ENCODE measurements around the gene PDCD7.
"Not testable (repeated sequence)": the region's sequence is repeated elsewhere in the genome, so short reads cannot be mapped to it uniquely, and the experiment has no call there.

PDCD7 gene

DNA sequence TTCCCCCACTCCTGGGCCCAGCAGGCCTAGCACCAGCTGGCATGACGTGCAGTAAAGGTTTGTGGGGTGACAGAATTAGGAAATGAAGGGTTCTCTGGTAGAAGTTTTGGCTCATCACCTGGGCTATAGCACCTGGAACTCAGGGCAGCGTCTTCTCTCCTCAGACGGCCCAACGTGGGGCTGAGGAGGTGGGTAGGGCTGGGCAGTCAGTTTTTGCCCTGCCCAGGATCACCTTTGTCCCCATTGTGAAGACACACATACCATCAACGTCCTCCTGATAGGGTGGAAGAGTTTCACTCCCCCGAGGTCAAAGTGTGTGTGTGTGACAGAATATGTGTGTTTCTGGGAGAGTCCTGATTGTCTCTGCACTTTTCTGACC is 45.0 kb downstream of the PDCD7 start:
- DNase-seq, result no peak

DNA sequence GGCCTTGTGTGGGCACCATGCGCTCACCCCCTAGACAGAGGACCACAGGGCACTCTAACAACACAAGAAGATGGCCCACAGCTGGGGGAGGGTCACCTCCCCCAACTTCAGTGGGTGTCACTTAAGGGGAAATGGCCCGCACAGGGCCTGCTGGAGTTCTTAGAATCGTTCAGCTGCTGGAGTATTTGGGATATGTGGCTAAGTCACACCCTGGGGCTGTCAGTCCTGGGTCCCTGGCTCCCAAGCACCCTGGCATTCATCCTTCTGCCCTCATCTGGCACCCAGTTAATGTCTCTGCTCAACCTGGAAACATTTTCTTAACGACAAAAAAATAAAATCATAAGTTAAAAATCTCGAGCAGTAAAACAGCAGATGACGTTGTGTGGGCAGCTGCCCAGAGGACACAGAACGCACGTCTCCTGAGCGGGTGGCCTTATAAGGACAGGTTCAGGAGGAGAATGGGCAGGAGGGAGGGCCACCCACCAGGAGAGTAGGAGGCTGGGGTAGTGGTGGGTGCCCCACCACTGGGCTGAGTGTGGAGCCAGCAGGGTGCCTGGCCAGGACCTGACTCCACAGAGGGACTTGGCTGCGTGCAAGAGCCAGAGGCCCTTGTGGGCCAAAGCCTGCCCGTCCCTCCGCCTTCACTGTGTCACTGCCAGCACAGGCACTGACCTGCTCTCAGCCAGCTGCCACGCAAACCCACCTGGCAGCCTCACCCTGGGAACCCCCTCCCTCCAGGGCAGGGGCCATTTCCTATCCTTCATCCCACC is 45.5 kb downstream of the PDCD7 start:
- DNase-seq, result no peak

DNA sequence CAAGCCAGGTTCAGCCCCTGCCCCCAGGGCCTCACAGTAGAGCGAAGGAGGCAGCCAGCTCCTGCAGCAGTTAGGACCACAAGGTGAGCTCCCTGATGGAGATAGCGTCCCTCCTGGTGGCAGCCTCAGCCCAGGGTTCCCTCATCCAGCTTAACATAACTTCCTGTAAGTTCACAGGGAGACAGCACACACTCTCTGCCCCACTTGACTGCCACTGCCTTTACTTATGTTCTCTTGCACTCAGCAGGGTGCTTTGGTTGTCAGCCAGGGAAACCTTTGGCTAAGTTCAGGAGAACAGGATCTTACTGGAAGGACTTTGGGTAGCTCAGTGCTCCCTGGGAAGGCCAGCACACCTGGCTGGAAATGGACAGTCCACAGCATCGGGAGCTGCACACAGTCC is 46.2 kb downstream of the PDCD7 start:
- DNase-seq, result no peak

DNA sequence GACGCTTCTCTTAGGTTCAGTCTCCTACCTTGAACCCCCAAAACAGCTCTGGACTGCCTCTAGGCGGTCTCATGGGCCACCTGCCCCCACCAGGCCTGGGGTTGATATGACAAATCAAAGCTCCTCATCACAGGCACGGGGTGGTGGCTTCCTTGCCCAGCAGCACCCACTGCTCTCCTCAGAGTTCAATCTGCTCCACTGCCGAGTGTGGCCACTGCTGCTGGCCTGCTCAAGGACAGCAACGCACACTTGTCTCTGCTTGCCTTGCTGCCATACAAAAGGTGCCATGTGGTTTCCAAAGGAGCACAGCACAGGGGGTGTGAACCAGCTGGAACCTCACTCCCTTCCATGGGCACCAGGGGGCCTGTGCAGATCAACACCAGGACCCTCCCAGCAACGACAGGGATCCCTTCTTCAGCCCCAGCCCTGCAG is 46.9 kb downstream of the PDCD7 start:
- no peak for DNase-seq

DNA sequence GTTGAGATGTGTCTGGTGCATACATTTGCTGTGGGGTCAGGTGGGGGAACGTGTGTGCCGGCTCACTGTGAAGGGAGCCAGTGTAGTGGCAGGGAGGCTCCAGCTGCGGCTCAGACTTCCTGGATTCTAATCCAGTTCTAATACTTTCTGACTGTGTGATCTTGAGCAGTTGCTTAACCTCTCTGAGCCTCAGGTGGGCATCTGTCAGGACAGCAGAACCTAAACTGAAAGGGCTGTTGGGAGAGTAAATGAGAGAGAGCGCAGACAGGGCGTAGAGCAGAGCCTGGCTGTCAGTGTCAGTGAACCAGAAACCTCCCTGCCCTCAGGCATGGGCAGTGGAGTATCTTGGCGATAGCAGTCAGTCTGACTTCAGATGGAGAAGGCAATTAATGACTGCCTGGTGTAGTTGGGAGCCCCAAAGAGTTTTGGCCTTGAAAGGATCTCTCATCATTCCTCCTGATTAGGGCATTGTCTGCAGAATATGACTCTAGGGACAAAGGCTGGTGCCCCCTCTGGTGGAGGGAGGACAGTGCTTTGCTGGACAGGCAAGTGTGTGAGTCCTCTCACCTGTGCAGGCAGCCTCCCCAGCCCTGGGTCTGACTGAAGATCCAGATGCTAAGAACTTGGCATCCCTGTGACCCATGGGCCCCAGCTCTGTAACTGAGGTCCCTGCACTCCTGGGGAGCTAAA is 47.5 kb downstream of the PDCD7 start:
- peak in 1 of 2 donors; percentile 14 for DNase-seq

DNA sequence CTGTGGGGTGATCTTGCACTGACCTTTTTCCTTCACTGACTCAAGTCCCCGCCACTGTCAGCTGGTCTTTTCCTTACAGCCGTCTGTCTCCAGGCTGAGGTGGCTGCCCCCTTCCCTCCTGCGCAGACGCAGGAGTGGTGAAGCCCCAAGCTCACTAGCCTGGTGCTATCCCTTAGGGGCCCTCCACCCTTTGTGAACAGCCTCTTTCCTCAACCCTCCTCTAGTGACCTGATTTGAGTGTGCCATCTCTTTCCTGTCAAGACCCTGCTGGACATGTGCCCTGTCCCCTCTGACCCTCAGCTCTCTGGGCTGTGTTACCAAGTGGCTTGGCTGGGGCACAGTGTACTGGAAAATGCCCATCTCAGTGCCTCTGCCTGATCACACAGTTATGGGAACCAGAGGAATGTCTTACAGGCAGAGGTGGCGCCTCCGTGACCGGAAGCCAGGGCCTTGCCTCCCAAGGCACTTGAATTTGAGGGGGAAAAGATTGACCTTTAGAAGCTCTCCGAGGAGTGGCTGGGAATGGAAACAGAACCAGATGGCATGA is 48.3 kb downstream of the PDCD7 start:
- DNase-seq, result no peak

DNA sequence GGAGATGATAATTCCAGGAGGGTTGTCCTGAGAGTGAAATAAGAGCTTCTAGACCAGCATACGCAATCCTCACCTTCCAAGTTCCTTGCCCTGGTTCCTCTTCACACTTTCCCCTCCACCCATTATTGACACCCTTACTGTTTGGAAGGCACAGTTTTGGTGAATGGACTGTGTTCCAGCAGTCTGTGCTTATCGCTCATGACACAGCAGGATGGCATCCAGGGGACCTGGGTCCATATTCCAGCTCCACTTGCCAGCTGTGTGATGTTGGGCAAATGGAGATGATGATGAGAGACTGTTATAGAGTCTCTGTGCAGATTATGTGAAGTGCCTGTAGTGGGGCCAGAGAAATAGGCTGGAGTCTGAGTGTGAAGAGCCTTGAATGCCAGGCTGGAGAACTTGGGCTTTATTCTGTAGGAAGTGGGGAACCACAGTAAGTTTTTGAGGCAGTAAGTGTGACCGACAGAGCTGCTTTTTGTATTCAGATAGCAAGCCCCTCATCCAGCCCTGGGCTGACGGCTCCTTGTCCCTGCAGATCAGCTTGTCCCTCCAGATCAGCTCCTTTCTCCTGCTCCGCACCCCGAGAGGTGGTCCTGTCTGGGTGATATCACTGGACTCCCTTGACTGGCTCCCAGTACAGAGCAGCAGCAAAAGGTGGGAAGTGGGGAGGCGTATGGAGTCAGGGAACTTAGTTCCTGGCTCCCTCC is 49.0 kb downstream of the PDCD7 start:
- no peak for DNase-seq

DNA sequence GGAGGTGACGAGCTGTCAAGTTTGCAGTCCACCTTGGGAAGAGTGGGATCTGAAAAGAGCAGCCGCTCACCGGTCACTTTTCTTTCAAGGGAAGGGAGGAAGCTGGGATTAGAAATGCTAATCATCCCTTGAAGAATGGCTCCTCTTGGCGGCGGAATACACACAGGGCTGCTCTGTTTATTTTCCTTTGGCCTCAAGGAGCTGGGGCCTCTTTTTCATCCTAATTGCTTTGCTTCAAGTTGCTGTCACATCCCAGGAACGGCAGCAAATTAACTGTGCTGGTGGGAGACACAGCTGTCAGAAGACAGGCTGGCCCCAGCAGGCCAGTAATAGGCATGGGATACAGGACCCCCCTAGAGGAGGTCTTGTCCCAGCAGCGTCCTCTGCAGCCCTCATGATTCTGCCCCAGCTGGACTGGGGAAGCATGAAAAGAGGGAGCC is 50.3 kb downstream of the PDCD7 start:
- no peak for DNase-seq

DNA sequence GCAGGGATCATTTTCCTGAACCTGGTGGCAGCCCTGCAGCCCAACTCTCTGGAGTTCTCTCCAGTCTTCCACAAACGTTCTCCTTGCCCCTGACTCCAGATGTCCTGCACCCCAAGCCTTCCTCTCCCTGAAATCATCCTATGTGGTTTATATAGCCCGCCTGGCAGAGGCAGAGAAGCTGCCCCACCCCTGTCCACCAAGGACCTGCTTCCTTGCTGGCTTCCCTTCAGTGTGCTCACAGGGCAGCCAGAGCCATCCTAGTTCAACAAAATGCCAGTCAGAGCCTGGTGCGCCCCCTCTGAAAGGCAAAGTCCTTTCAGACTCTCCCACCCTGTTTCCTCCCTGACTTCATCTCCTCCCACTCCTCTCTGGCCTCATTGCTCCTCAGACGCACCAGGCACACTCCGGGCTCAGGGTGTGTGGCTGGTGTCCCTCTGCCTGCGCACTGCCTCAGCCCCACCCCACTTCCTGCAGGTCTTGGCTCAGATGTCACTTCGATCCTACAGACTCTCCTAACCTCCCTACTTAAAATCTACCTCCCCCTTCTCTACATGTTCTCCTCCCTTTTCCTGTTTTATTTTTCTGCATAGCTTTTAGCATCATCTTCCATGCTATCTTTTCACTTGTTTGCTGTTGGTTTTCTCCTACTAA is 51.2 kb downstream of the PDCD7 start:
- peak; percentile 18 to 56 for DNase-seq

DNA sequence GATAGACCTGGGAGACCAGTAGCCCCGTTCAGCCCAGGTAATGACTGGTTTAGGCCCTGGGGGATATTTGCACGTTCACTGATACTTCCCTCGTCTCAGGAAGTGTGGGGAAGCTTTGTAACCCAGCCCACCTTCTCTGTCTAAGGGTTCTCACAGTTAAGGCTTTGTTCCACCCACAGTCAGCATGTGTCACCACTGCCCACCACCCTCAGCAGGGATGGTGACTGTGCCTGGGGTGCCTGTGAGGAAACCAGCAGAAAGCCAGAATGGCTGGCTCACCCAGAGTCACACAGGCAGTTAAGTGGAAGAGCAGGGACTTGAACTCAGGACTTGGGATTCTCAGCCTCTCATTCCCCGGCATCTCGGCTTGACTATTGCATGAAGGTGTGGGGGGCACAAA is 51.9 kb downstream of the PDCD7 start:
- DNase-seq, result peak; percentile 9 to 75

DNA sequence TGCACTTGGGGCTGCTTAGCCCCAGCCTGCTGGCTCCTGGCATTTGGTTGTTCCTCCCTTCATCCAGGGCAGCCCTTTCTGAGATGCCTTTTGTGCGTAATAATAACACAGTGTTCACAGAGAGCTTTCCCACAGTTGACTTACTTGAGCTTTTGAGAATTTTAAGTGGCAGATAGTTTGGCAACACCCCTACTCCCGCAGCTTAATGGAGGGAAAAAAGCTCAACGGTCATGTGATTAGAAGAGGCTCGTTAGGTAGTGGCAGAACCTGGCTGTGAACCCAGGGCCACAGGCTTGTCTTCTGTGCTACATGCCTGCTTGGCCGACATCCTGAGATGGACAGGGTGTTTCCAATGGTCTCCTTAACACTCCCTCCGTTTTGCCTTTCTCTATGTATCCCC is 52.3 kb downstream of the PDCD7 start:
- DNase-seq, result no peak

DNA sequence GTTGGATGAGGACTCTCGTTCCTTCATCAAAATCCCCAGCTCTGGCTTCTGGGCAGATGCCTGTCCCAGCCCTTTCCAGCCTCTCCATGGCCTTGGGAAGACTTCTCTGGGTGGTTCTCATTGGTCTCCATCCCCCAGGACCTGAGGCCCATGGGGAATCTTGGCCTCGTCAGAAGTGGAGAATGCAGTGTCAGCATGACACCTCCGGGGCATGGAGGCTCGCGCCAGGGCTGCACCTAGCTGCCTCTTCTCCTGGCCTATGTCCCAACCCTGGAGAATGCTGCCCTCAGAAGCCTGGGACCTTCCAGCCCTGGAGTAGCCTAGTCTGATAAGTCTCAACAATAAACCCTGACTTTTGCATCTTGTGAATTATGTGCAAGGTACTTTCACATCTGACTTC is 54.0 kb downstream of the PDCD7 start:
- DNase-seq, result no peak

DNA sequence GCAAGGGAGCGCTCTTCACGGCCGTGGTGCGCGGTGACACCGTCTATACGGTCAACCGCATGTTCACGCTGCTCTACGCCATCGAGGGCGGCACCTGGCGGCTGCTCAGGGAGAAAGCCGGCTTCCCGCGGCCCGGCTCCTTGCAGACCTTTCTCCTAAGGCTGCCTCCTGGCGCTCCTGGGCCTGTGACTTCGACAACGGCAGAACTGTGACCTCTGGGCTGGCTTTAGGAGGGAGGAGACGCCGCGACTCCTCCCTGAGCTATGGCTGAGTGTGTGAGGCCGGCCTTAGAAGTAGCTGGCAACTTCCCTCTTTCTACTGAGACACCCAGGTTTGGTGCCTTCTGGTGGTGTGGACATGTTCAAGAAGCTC is 55.6 kb downstream of the PDCD7 start:
- DNase-seq, result peak; percentile 33 to 40

DNA sequence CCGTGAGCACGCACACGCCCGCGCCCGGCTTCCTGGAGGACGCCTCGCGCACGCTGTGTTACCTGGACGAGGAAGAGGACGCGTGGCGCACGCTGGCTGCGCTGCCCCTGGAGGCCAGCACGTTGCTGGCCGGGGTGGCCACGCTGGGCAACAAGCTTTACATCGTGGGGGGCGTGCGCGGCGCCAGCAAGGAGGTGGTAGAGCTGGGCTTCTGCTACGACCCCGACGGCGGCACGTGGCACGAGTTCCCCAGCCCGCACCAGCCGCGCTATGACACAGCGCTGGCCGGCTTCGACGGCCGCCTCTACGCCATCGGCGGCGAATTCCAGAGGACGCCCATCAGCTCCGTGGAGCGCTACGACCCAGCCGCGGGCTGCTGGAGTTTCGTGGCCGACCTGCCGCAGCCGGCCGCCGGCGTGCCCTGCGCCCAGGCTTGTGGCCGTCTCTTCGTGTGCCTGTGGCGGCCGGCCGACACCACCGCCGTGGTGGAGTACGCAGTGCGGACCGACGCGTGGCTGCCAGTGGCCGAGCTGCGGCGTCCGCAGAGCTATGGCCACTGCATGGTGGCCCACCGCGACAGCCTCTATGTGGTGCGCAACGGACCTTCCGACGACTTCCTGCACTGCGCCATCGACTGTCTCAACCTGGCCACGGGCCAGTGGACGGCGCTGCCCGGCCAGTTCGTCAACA is 56.2 kb downstream of the PDCD7 start:
- no peak for DNase-seq

DNA sequence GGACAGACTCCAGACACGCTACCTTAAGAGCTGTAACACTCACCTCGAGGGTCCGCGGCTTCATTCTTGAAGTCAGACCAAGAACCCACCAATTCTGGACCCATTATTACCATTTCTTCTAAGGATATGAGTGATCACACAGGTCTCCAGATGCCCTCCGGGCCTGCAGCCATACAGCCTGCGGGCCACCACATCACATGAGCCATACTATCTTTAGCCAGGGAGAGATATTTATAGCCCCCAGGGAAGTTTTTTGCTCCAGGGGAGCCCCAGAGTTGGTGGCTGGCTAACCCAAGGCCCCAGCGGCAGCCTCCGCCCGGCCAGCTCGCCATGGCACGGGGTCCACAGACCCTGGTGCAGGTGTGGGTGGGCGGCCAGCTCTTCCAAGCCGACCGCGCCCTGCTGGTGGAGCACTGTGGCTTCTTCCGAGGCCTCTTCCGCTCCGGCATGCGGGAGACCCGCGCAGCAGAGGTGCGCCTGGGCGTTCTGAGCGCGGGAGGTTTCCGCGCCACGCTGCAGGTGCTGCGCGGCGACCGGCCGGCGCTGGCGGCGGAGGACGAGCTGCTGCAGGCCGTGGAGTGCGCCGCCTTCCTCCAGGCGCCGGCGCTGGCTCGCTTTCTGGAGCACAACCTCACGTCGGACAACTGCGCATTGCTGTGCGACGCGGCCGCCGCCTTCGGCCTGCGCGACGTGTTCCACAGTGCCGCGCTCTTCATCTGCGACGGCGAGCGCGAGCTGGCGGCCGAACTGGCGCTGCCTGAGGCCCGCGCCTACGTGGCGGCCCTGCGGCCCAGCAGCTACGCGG is 56.9 kb downstream of the PDCD7 start, which contains the start of gene KBTBD13:
KBTBD13 (plus strand) TSS at position 261 of the 805 bp plus-strand sequence; CDS start at position 331, 70 bp downstream.
- no peak for DNase-seq

DNA sequence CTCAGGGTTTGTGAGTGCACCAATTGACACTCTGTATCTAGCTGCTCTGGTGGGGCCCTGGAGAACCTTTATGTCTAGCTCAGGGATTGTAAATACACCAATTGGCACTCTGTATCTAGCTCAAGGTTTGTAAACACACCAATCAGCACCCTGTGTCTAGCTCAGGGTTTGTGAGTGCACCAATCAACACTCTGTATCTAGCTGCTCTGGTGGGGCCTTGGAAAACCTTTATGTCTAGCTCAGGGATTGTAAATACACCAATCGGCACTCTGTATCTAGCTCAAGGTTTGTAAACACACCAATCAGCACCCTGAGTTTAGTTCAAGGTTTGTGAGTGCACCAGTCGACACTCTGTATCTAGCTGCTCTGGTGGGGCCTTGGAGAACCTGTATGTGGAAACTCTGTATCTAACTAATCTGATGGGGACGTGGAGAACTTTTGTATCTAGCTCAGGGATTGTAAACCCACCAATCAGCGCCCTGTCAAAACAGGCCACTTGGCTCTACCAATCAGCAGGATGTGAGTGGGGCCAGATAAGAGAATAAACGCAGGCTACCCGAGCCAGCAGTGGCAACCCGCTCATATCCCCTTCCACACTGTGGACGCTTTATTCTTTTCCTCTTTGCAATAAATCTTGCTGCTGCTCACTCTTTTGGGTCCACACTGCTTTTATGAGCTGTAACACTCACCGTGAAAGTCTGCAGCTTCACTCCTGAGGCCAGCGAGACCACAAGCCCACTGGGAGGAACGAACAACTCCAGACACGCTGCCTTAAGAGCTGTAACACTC is 57.8 kb downstream of the PDCD7 start:
- not testable (repeated sequence) for DNase-seq

DNA sequence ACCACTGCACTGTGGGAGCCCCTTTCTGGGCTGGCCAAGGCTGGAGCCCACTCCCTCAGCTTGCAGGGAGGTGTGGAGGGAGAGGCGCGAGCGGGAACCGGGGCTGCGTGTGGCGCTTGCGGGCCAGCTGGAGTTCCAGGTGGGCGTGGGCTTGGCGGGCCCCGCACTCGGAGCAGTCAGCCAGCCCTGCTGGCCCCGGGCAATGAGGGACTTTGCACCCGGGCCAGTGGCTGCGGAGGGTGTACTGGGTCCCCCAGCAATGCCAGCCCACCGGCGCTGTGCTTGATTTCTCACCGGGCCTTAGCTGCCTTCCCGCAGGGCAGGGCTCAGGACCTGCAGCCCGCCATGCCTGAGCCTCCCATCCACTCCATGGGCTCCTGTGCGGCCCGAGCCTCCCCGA is 58.7 kb downstream of the PDCD7 start:
- not testable (repeated sequence) for DNase-seq

DNA sequence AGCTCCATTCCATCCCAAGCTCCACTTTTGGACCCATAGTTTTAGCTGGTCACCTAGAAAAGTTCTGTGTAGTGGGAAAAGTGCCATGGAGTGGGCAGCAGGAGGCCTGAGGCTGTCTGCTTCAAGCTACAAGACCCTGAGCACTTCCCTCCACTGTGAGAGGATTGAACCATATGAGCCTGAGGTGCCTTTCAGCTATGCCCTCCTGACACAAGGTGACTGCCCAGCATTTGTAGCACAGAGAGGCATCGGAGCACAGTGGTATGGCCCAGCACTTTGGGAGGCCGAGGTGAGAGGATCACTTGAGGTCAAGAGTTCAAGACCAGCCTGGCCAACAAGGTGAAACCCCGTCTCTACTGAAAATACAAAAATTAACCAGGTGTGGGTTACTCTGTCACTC is 61.0 kb downstream of the PDCD7 start:
- DNase-seq, result no peak

DNA sequence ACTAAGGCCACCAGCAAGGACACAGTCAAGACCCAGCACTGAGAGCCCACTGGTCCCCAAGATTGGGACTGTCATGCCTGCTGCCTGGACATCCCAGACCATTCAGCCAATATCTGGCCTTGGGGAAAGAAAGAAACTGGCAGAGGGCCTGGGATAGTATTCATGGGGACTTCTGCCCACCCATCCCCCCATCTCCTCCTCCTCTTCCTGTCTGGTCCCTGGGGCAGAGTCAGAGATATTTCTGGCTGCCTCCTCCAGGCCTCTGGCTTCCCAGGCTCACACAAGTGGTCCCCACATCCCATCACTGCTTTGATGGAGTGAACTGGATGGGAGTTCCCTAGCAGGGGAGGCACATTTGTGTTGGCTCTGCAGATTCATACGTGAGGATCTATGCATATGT is 61.6 kb downstream of the PDCD7 start:
- no peak for DNase-seq

DNA sequence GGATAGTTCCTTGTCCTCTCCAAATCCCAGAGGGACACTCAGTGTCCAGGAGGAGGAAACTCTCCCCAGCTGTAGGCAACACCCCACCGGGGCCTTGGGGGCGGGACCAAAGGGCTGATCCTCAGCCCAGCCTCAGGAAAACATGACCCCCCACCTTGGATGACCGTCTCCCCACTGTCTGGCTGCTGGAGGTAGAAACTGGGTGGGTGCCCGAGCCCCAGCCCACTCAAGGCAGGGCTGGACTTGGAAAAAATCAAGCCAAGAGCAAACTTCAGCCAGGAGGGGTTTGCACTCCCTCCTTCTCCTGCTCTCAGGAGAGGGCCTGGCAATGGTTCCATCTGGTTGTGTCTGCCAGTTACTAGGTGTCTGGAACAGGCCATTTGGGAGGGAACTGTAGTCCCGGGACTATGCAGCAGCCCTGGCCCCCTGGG is 62.2 kb downstream of the PDCD7 start:
- no peak for DNase-seq

Measured in inflammatory macrophage treated with lipopolysaccharide for 1 hour (primary cell).